Progenitor cell of endocrine pancreas (in vitro differentiated cells): ENCODE data around the gene SPON1. TPM values are rescaled to one million over a fixed set of nuclear protein-coding genes. Genes with fewer than 3 reads are reported as not detected.

ENCODE experiments used
- DNase-seq: peaks from one replicate; pipeline ENCODE4 v3.0.0; 2021; ENCODE audit warnings: low spot score; ENCODE audit not compliant: unreplicated experiment
- H3K27ac Mint-ChIP-seq: 2 replicates; pipeline ENCODE4 v1.8.0; 2021; ENCODE audit warnings: mild to moderate bottlenecking, moderate library complexity, mixed read lengths
- H3K27me3 Mint-ChIP-seq: 2 replicates; pipeline ENCODE4 v1.8.0; 2021; ENCODE audit warnings: mixed read lengths
- H3K36me3 Mint-ChIP-seq: 2 replicates; pipeline ENCODE4 v1.8.0; 2022; ENCODE audit warnings: mixed read lengths; ENCODE audit not compliant: insufficient read depth
- H3K4me1 Mint-ChIP-seq: 2 replicates; pipeline ENCODE4 v1.8.0; 2021; ENCODE audit warnings: low read depth, mixed read lengths
- H3K4me3 Mint-ChIP-seq: 2 replicates; pipeline ENCODE4 v1.8.0; 2021; ENCODE audit warnings: low read depth, mild to moderate bottlenecking, moderate library complexity, mixed read lengths
- H3K9me3 Mint-ChIP-seq: 2 replicates; pipeline ENCODE4 v1.8.0; 2021; ENCODE audit warnings: low read depth, mixed read lengths
- CTCF ChIP-seq: fragments of 200-600 bp; sonication (generic); IDR thresholded peaks from one replicate; pipeline ENCODE4 v1.5.0; 2021; ENCODE audit warnings: antibody characterized with exemption, mild to moderate bottlenecking; ENCODE audit not compliant: unreplicated experiment
- total RNA-seq: library from RNA; stranded (reverse); gene quantifications from 2 replicates; pipeline ENCODE4 v1.2.1, GENCODE V29; 2021

SPON1 gene
- total RNA-seq, 1 donor from 2014 or later: 13.7 TPM

GRCh38 chr11:14266622-14267021, 304.1 kb downstream of the SPON1 start:
- Mint-ChIP-seq H3K4me3 (no peak overlapping the region), H3K4me1 (no peaks in the 10 kb centered on the region), H3K27me3 (no peaks in the 10 kb centered on the region), H3K27ac (no peak overlapping the region), H3K9me3 (no peaks in the 10 kb centered on the region), H3K36me3 (peaks cover 17% of the 10 kb centered on the region)
- DNase-seq: no peak
- no peak for TF ChIP-seq CTCF

- no peak overlapping the region for H3K27ac Mint-ChIP-seq
- no peaks in the 10 kb centered on the region for H3K27me3 Mint-ChIP-seq
- no peak for TF ChIP-seq CTCF
- no peaks in the 10 kb centered on the region for H3K9me3 Mint-ChIP-seq
- no peaks in the 10 kb centered on the region for H3K4me1 Mint-ChIP-seq
- H3K4me3 Mint-ChIP-seq: no peak overlapping the region
- DNase-seq: no peak
- H3K36me3 Mint-ChIP-seq: peaks cover 17% of the 10 kb centered on the region
These were observed 305.5 kb downstream of the SPON1 start for GRCh38 chr11:14267861-14268635.

- DNase-seq: no peak
- peaks cover 22% of the 10 kb centered on the region for H3K36me3 Mint-ChIP-seq
- no peaks in the 10 kb centered on the region for H3K9me3 Mint-ChIP-seq
- H3K4me3 Mint-ChIP-seq: no peak overlapping the region
- H3K27ac Mint-ChIP-seq: no peak overlapping the region
- H3K27me3 Mint-ChIP-seq: no peaks in the 10 kb centered on the region
- no peaks in the 10 kb centered on the region for H3K4me1 Mint-ChIP-seq
- TF ChIP-seq CTCF: no peak
These were observed 307.4 kb downstream of the SPON1 start for GRCh38 chr11:14269692-14270573.

- no peak overlapping the region for H3K27ac Mint-ChIP-seq
- TF ChIP-seq CTCF: no peak
- no peaks in the 10 kb centered on the region for H3K27me3 Mint-ChIP-seq
- H3K36me3 Mint-ChIP-seq: peaks cover 17% of the 10 kb centered on the region
- no peak for DNase-seq
- H3K9me3 Mint-ChIP-seq: no peaks in the 10 kb centered on the region
- no peaks in the 10 kb centered on the region for H3K4me1 Mint-ChIP-seq
- H3K4me3 Mint-ChIP-seq: no peak overlapping the region
These were observed 308.4 kb downstream of the SPON1 start for GRCh38 chr11:14270690-14271542.

GRCh38 chr11:14273895-14274294, 311.4 kb downstream of the SPON1 start:
- H3K4me3 Mint-ChIP-seq: no peak overlapping the region
- peaks cover 18% of the 10 kb centered on the region for H3K36me3 Mint-ChIP-seq
- no peaks in the 10 kb centered on the region for H3K27me3 Mint-ChIP-seq
- no peak for TF ChIP-seq CTCF
- no peaks in the 10 kb centered on the region for H3K4me1 Mint-ChIP-seq
- no peak for DNase-seq
- peak overlapping the region; percentile 73 for H3K27ac Mint-ChIP-seq
- H3K9me3 Mint-ChIP-seq: peaks cover 3% of the 10 kb centered on the region
